ENCODE results near the gene GALR3. TPM values are rescaled to one million over a fixed set of nuclear protein-coding genes. Genes with fewer than 3 reads are reported as not detected.

Gene GALR3
- total RNA-seq, 2 donors from 2014 or later: not detected

- peaks cover 62% of the 10 kb centered on the region for H3K4me1 ChIP-seq
- H3K36me3 ChIP-seq (replicated peaks in 1 of 2; ENCODE audit: insufficient read depth in 1 of 2, low read depth in 2 of 2): peaks cover 0 to 11% of the 10 kb centered on the region in 2 donors
- H3K27ac ChIP-seq: no peak overlapping the region
- no peak for ATAC-seq
- no peak for DNase-seq
- intact Hi-C loops (cut with DNase I): no loop called here
- no peak overlapping the region for H3K4me3 ChIP-seq
- 60 to 66% methylated on average over 4 of the region's 4 CpGs for WGBS, 2 donors
- H3K27me3 ChIP-seq: no peaks in the 10 kb centered on the region
- TF ChIP-seq CTCF (IDR thresholded peaks at IDR 0.05): no peak
- no peak for TF ChIP-seq POLR2A (IDR thresholded peaks at IDR 0.05)
- H3K9me3 ChIP-seq: no peaks in the 10 kb centered on the region
Observed at GRCh38 chr22:37850801-37851200, 27.6 kb downstream of the GALR3 start.

- WGBS, 2 donors: 41 to 45% methylated on average over 5 of the region's 5 CpGs
- intact Hi-C loops (cut with DNase I): no loop called here
- peaks cover 66% of the 10 kb centered on the region for H3K4me1 ChIP-seq
Observed at GRCh38 chr22:37852418-37852817, 29.2 kb downstream of the GALR3 start.

GRCh38 chr22:37854946-37855345, 31.8 kb downstream of the GALR3 start:
- intact Hi-C loops (cut with DNase I): no loop called here
- Histone ChIP-seq H3K36me3 (replicated peaks in 1 of 2; ENCODE audit: insufficient read depth in 1 of 2, low read depth in 2 of 2) (peaks cover 0 to 18% of the 10 kb centered on the region in 2 donors), H3K27ac (peak overlapping the region; percentile 31 to 79 (median 71)), H3K27me3 (no peaks in the 10 kb centered on the region), H3K4me1 (peaks cover 74% of the 10 kb centered on the region), H3K9me3 (no peaks in the 10 kb centered on the region), H3K4me3 (no peak overlapping the region)
- TF ChIP-seq CTCF (IDR thresholded peaks at IDR 0.05) (no peak), POLR2A (IDR thresholded peaks at IDR 0.05) (peak in 1 of 3 donors; percentile 21)
- ATAC-seq: peak; percentile 98
- DNase-seq: peak; percentile 52 to 84 (median 71)
- 17 to 20% methylated on average over 2 of the region's 2 CpGs for WGBS, 2 donors

More at GRCh38 chr22:37852418-37852817, 29.2 kb downstream of the GALR3 start:
- Histone ChIP-seq H3K27ac (peak overlapping the region in 2 of 4 donors; percentile 3 to 9), H3K36me3 (replicated peaks in 1 of 2; ENCODE audit: insufficient read depth in 1 of 2, low read depth in 2 of 2) (peaks cover 0 to 17% of the 10 kb centered on the region in 2 donors), H3K4me3 (no peak overlapping the region), H3K27me3 (no peaks in the 10 kb centered on the region), H3K9me3 (no peaks in the 10 kb centered on the region)
- ATAC-seq (no peak), DNase-seq (no peak)
- TF ChIP-seq POLR2A (IDR thresholded peaks at IDR 0.05) (no peak), CTCF (IDR thresholded peaks at IDR 0.05) (no peak)

GRCh38 chr22:37855462-37855861, 32.3 kb downstream of the GALR3 start:
- 64 to 75% methylated on average over 2 of the region's 2 CpGs for WGBS, 2 donors
- DNase-seq (peak in 1 of 4 donors; percentile 21), ATAC-seq (no peak)
- Histone ChIP-seq H3K36me3 (replicated peaks in 1 of 2; ENCODE audit: insufficient read depth in 1 of 2, low read depth in 2 of 2) (peaks cover 0 to 18% of the 10 kb centered on the region in 2 donors), H3K27me3 (no peaks in the 10 kb centered on the region), H3K27ac (peak overlapping the region; percentile 31 to 79 (median 71)), H3K4me1 (peaks cover 74% of the 10 kb centered on the region), H3K9me3 (no peaks in the 10 kb centered on the region), H3K4me3 (no peak overlapping the region)
- intact Hi-C loops (cut with DNase I): no loop called here
- TF ChIP-seq POLR2A (IDR thresholded peaks at IDR 0.05) (no peak), CTCF (IDR thresholded peaks at IDR 0.05) (no peak)

GRCh38 chr22:37860796-37861421, 37.7 kb downstream of the GALR3 start:
- peaks cover 74% of the 10 kb centered on the region for H3K4me1 ChIP-seq
- TF ChIP-seq POLR2A (IDR thresholded peaks at IDR 0.05): peak in 1 of 3 donors; percentile 25
- no peak for TF ChIP-seq CTCF (IDR thresholded peaks at IDR 0.05)
- 36 to 39% methylated on average over 7 of the region's 7 CpGs for WGBS, 2 donors
- DNase-seq (peak; percentile 50 to 81 (median 69)), ATAC-seq (peak; percentile 67)
- H3K4me3 ChIP-seq: no peak overlapping the region
- H3K9me3 ChIP-seq: no peaks in the 10 kb centered on the region
- H3K27ac ChIP-seq: peak overlapping the region; percentile 33 to 81 (median 64)
- H3K27me3 ChIP-seq: no peaks in the 10 kb centered on the region
- H3K36me3 ChIP-seq (replicated peaks in 1 of 2; ENCODE audit: insufficient read depth in 1 of 2, low read depth in 2 of 2): peaks cover 4 to 6% of the 10 kb centered on the region in 2 donors
- intact Hi-C loops (cut with DNase I): loop anchor here (5.0 kb wide), 1 partner anchor 44 kb away; no protein-coding TSS in a partner anchor
